Measurements from ENCODE around the gene DHRSX. TPM values are rescaled to one million over a fixed set of nuclear protein-coding genes. Genes with fewer than 3 reads are reported as not detected.

Gene DHRSX
- total RNA-seq, 1 donor from 2014 or later, result 65.4 TPM

- H3K4me3 Mint-ChIP-seq (ENCODE audit: low read depth), result no peak overlapping the region
- H3K27me3 Mint-ChIP-seq, result no peaks in the 10 kb centered on the region
- no peak for DNase-seq (ENCODE audit: low spot score, unreplicated experiment)
- H3K9me3 Mint-ChIP-seq (ENCODE audit: low read depth), result peaks cover 6% of the 10 kb centered on the region
- no peak overlapping the region for H3K27ac Mint-ChIP-seq
- H3K36me3 Mint-ChIP-seq (ENCODE audit: insufficient read depth), result no peaks in the 10 kb centered on the region
- TF ChIP-seq, protein P1, sequence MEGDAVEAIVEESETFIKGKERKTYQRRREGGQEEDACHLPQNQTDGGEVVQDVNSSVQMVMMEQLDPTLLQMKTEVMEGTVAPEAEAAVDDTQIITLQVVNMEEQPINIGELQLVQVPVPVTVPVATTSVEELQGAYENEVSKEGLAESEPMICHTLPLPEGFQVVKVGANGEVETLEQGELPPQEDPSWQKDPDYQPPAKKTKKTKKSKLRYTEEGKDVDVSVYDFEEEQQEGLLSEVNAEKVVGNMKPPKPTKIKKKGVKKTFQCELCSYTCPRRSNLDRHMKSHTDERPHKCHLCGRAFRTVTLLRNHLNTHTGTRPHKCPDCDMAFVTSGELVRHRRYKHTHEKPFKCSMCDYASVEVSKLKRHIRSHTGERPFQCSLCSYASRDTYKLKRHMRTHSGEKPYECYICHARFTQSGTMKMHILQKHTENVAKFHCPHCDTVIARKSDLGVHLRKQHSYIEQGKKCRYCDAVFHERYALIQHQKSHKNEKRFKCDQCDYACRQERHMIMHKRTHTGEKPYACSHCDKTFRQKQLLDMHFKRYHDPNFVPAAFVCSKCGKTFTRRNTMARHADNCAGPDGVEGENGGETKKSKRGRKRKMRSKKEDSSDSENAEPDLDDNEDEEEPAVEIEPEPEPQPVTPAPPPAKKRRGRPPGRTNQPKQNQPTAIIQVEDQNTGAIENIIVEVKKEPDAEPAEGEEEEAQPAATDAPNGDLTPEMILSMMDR (IDR thresholded peaks at IDR 0.05; ENCODE audit: unreplicated experiment), result no peak
- peaks cover 9% of the 10 kb centered on the region for H3K4me1 Mint-ChIP-seq (ENCODE audit: low read depth)
Observed at GRCh38 chrX:2545144-2545543, 44.4 kb upstream of the DHRSX start.

GRCh38 chrX:2542826-2543521 is 42.2 kb upstream of the DHRSX start:
- Mint-ChIP-seq H3K36me3 (ENCODE audit: insufficient read depth) (no peaks in the 10 kb centered on the region), H3K27me3 (no peaks in the 10 kb centered on the region), H3K27ac (no peak overlapping the region), H3K4me1 (ENCODE audit: low read depth) (peaks cover 4% of the 10 kb centered on the region), H3K9me3 (ENCODE audit: low read depth) (peaks cover 6% of the 10 kb centered on the region), H3K4me3 (ENCODE audit: low read depth) (no peak overlapping the region)
- TF ChIP-seq, protein P1 (IDR thresholded peaks at IDR 0.05; ENCODE audit: unreplicated experiment), result no peak
- no peak for DNase-seq (ENCODE audit: low spot score, unreplicated experiment)

DNA sequence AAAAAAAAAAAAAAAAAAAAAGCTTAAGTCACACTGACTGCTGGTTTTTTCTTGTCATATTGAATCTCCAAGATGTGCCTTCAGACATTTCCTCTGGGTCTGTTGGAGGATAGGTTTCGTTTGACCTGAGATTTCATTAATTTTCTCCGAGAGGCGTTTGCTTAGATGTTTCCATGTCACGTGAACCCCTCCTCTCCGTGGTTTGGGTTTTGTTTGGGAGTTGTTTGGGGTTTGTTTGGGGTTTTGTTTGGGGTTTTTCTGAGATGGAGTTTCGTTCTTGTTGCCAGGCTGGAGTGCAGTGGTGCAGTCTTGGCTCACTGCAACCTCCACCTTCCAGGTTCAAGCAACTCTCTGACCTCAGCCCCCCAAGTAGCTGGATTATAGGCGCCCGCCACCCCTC is 40.8 kb upstream of the DHRSX start:
- H3K36me3 Mint-ChIP-seq (ENCODE audit: insufficient read depth), result no peaks in the 10 kb centered on the region
- H3K9me3 Mint-ChIP-seq (ENCODE audit: low read depth), result peaks cover 6% of the 10 kb centered on the region
- H3K4me3 Mint-ChIP-seq (ENCODE audit: low read depth), result no peak overlapping the region
- TF ChIP-seq, protein P1 (IDR thresholded peaks at IDR 0.05; ENCODE audit: unreplicated experiment), result no peak
- DNase-seq (ENCODE audit: low spot score, unreplicated experiment), result no peak
- peaks cover 7% of the 10 kb centered on the region for H3K4me1 Mint-ChIP-seq (ENCODE audit: low read depth)
- H3K27me3 Mint-ChIP-seq, result no peaks in the 10 kb centered on the region
- H3K27ac Mint-ChIP-seq, result no peak overlapping the region

DNA sequence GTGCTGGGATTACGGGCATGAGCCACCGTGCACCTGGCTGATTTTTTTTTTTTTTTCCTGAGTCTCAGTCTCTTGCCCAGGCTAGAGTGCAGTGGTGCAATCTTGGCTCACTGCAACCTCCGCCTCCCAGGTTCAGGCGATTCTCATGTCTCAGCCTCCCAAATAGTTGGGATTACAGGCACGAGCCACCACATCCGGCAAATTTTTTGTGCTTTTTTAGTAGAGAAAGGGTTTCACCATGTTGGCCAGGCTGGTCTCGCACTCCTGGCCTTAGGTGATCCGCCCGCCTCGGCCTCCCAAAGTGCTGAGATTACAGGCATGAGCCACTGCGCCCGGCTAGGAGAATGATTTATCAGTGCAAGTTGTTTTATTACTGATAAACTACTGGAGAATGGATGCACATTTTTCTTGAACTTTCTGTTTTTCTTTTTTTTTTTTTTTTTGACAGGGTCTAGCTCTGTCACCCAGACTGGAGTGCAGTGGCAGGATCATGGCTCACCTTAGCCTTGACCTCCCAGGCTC is 39.7 kb upstream of the DHRSX start:
- H3K4me1 Mint-ChIP-seq (ENCODE audit: low read depth), result peaks cover 7% of the 10 kb centered on the region
- H3K27me3 Mint-ChIP-seq, result no peaks in the 10 kb centered on the region
- H3K4me3 Mint-ChIP-seq (ENCODE audit: low read depth), result no peak overlapping the region
- TF ChIP-seq, protein P1 (IDR thresholded peaks at IDR 0.05; ENCODE audit: unreplicated experiment), result no peak
- H3K9me3 Mint-ChIP-seq (ENCODE audit: low read depth), result peaks cover under 1% of the 10 kb centered on the region
- no peak overlapping the region for H3K27ac Mint-ChIP-seq
- DNase-seq (ENCODE audit: low spot score, unreplicated experiment), result no peak
- H3K36me3 Mint-ChIP-seq (ENCODE audit: insufficient read depth), result no peaks in the 10 kb centered on the region

DNA sequence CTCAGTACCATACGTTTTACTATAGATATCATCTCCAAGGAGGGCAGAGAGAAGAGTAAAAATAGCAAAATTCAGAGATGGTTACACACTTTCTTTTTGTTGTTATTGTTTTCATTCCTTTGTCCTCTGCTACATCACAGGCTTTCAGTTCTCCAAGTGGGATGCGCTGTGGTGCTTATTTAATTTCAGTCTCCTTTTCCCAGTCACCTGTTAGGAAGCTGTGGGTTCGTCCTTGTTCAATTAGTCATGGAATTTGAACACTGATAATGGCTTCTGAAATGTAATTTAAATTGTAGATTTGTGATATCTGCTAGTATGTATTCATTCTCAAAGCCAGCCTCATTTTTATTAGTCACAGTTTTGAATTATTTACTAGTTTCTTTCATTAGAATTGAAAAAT is 38.8 kb upstream of the DHRSX start:
- Mint-ChIP-seq H3K4me1 (ENCODE audit: low read depth) (peaks cover 7% of the 10 kb centered on the region), H3K4me3 (ENCODE audit: low read depth) (no peak overlapping the region), H3K27ac (no peak overlapping the region), H3K9me3 (ENCODE audit: low read depth) (no peaks in the 10 kb centered on the region), H3K27me3 (no peaks in the 10 kb centered on the region), H3K36me3 (ENCODE audit: insufficient read depth) (no peaks in the 10 kb centered on the region)
- DNase-seq (ENCODE audit: low spot score, unreplicated experiment), result no peak
- TF ChIP-seq, protein P1 (IDR thresholded peaks at IDR 0.05; ENCODE audit: unreplicated experiment), result no peak

Measured in progenitor cell of endocrine pancreas (in vitro differentiated cells).